H9 (cell line): Measurements from ENCODE around the gene CCDC38. TPM values are rescaled to one million over a fixed set of nuclear protein-coding genes. Genes with fewer than 3 reads are reported as not detected.

Source experiments
- DNase-seq: peaks from one replicate; pipeline ENCODE4 v3.0.0-alpha.2; 2017
- H2AFZ ChIP-seq: one replicate; pipeline ENCODE4 v1.6.1; 2013; ENCODE audit warnings: mild to moderate bottlenecking, low read length, control low read depth, moderate library complexity
- H2AK5ac ChIP-seq: 2 replicates; pipeline ENCODE4 v1.6.1; 2013; ENCODE audit warnings: low read length, control low read depth, mixed read lengths; ENCODE audit not compliant: insufficient read length
- H2BK120ac ChIP-seq: one replicate; pipeline ENCODE4 v1.6.1; 2013; ENCODE audit warnings: low read depth, mild to moderate bottlenecking, low read length, control low read depth, inconsistent platforms; ENCODE audit not compliant: poor library complexity, severe bottlenecking
- H2BK12ac ChIP-seq: 2 replicates; pipeline ENCODE4 v1.6.1; 2013; ENCODE audit warnings: low read length, control low read depth, mixed read lengths, low read depth; ENCODE audit not compliant: insufficient read length
- H2BK15ac ChIP-seq: 2 replicates; pipeline ENCODE4 v1.6.1; 2013; ENCODE audit warnings: low read depth, low read length, control low read depth
- H2BK20ac ChIP-seq: one replicate; pipeline ENCODE4 v1.6.1; 2013; ENCODE audit warnings: low read depth, mild to moderate bottlenecking, low read length, control low read depth, inconsistent platforms; ENCODE audit not compliant: poor library complexity, severe bottlenecking
- H2BK5ac ChIP-seq: 2 replicates; pipeline ENCODE4 v1.6.1; 2013; ENCODE audit warnings: low read length, control low read depth, mixed read lengths; ENCODE audit not compliant: insufficient read length
- H3K14ac ChIP-seq: 2 replicates; pipeline ENCODE4 v1.6.1; 2013; ENCODE audit warnings: low read length, control low read depth; ENCODE audit not compliant: insufficient read depth
- H3K18ac ChIP-seq: 2 replicates; pipeline ENCODE4 v1.6.1; 2013; ENCODE audit warnings: low read depth, mild to moderate bottlenecking, mixed read lengths, low read length, control low read depth; ENCODE audit not compliant: insufficient read length
- H3K23ac ChIP-seq: 2 replicates; pipeline ENCODE4 v1.6.1; 2013; ENCODE audit warnings: low read length, control low read depth, mixed read lengths, low read depth; ENCODE audit not compliant: insufficient read length
- H3K23me2 ChIP-seq: 2 replicates; pipeline ENCODE4 v1.6.1; 2013; ENCODE audit warnings: low read depth, mild to moderate bottlenecking, mixed read lengths, low read length, control low read depth; ENCODE audit not compliant: insufficient read length, poor library complexity, severe bottlenecking
- H3K27ac ChIP-seq: 2 replicates; pipeline ENCODE4 v1.5.1; 2013; ENCODE audit warnings: low read length, control low read depth, mixed read lengths, low read depth; ENCODE audit not compliant: insufficient read length
- H3K27me3 ChIP-seq: 2 replicates; pipeline ENCODE4 v1.6.1; 2013; ENCODE audit warnings: low read length, control low read depth, inconsistent platforms; ENCODE audit not compliant: insufficient read depth
- H3K4ac ChIP-seq: 2 replicates; pipeline ENCODE4 v1.6.1; 2013; ENCODE audit warnings: low read depth, mild to moderate bottlenecking, control low read depth, inconsistent platforms, low read length, moderate library complexity
- H3K4me1 ChIP-seq: 2 replicates; pipeline ENCODE4 v1.6.1; 2013; ENCODE audit warnings: low read length, control low read depth, inconsistent platforms; ENCODE audit not compliant: insufficient read depth
- H3K4me2 ChIP-seq: 2 replicates; pipeline ENCODE4 v1.6.1; 2013; ENCODE audit warnings: low read length, control low read depth, mixed read lengths; ENCODE audit not compliant: insufficient read length, insufficient read depth
- H3K56ac ChIP-seq: 2 replicates; pipeline ENCODE4 v1.6.1; 2013; ENCODE audit warnings: low read depth, mild to moderate bottlenecking, mixed read lengths, low read length, control low read depth; ENCODE audit not compliant: insufficient read length
- H3K79me1 ChIP-seq: 2 replicates; pipeline ENCODE4 v1.6.1; 2013; ENCODE audit warnings: low read depth, mild to moderate bottlenecking, moderate library complexity, low read length, control low read depth, inconsistent platforms; ENCODE audit not compliant: insufficient read depth, poor library complexity, severe bottlenecking
- H3K79me2 ChIP-seq: 2 replicates; pipeline ENCODE4 v1.6.1; 2013; ENCODE audit warnings: low read length, control low read depth, inconsistent platforms; ENCODE audit not compliant: insufficient read depth
- H3K9ac ChIP-seq: 2 replicates; pipeline ENCODE4 v1.6.1; 2013; ENCODE audit warnings: low read length, control low read depth, mixed read lengths; ENCODE audit not compliant: insufficient read length; ENCODE audit errors: extremely low read depth
- H3K9me3 ChIP-seq: one replicate; pipeline ENCODE4 v1.6.1; 2013; ENCODE audit warnings: low read depth, low read length, inconsistent platforms; ENCODE audit not compliant: control insufficient read depth
- H3T11ph ChIP-seq: one replicate; pipeline ENCODE4 v1.6.1; 2013; ENCODE audit warnings: mild to moderate bottlenecking, low read length, control low read depth, inconsistent platforms
- H4K20me1 ChIP-seq: one replicate; pipeline ENCODE4 v1.6.1; 2013; ENCODE audit not compliant: control insufficient read depth, insufficient read length, insufficient read depth
- H4K5ac ChIP-seq: 2 replicates; pipeline ENCODE4 v1.6.1; 2013; ENCODE audit warnings: low read depth, mild to moderate bottlenecking, mixed read lengths, low read length, control low read depth; ENCODE audit not compliant: insufficient read length
- H4K8ac ChIP-seq: replicated peaks from 2 replicates; pipeline ENCODE4 v1.6.1; 2013; ENCODE audit warnings: low read length, control low read depth, mixed read lengths, low read depth; ENCODE audit not compliant: insufficient read length
- H4K91ac ChIP-seq: 2 replicates; pipeline ENCODE4 v1.6.1; 2013; ENCODE audit warnings: low read depth, mild to moderate bottlenecking, moderate library complexity, mixed read lengths, low read length, control low read depth; ENCODE audit not compliant: insufficient read length
- H3K27ac Mint-ChIP-seq, 3 experiments: 2 replicates in 2 of 3; 3 replicates in 1 of 3; pipeline ENCODE4 v1.8.0; 2020 to 2021; ENCODE audit warnings: mixed read lengths in 3 of 3, mild to moderate bottlenecking in 1 of 3, moderate library complexity in 1 of 3
- H3K27me3 Mint-ChIP-seq: 2 replicates; pipeline ENCODE4 v1.8.0; 2021; ENCODE audit warnings: low read depth, mild to moderate bottlenecking, moderate library complexity, mixed read lengths
- H3K36me3 Mint-ChIP-seq, 3 experiments: 2 replicates in 2 of 3; 3 replicates in 1 of 3; pipeline ENCODE4 v1.8.0; 2020 to 2021; ENCODE audit warnings: low read depth in 3 of 3, mixed read lengths in 3 of 3; ENCODE audit not compliant: insufficient read depth in 1 of 3
- H3K4me1 Mint-ChIP-seq, 2 experiments: 2 replicates each; pipeline ENCODE4 v1.8.0; 2020; ENCODE audit warnings: mixed read lengths in 2 of 2
- H3K4me3 Mint-ChIP-seq, 2 experiments: 2 replicates in 1 of 2; 3 replicates in 1 of 2; pipeline ENCODE4 v1.8.0; 2020 to 2021; ENCODE audit warnings: mild to moderate bottlenecking in 2 of 2, mixed read lengths in 2 of 2, moderate library complexity in 1 of 2
- H3K9me3 Mint-ChIP-seq, 2 experiments: 2 replicates in 1 of 2; 3 replicates in 1 of 2; pipeline ENCODE4 v1.8.0; 2020; ENCODE audit warnings: mild to moderate bottlenecking in 2 of 2, mixed read lengths in 2 of 2, moderate library complexity in 1 of 2
- CTCF ChIP-seq: fragments of 200-600 bp; sonication (generic); conservative IDR thresholded peaks from 3 replicates; pipeline ENCODE4 v1.8.0; 2021; ENCODE audit warnings: antibody characterized with exemption, mild to moderate bottlenecking
- WGBS: extraction: QIAGEN DNeasy Blood & Tissue Kit; methylation state at CpG from one replicate; pipeline ENCODE4 v1.1.7; 2013; ENCODE audit warnings: missing lambda C conversion rate, low lambda C conversion rate, mixed read lengths; ENCODE audit not compliant: insufficient read length; ENCODE audit errors: extremely low coverage; 5-methylcytosine and 5-hydroxymethylcytosine counted together
- total RNA-seq: library from RNA; stranded (reverse); gene quantifications from 2 replicates; pipeline ENCODE4 v1.2.1, GENCODE V29; 2021

The CCDC38 gene
- total RNA-seq, 1 experiment from 2014 or later: not detected

GRCh38 chr12:95858451-95859343 lies 83.7 kb downstream of the CCDC38 start, which contains the start of gene SNRPF:
Gene SNRPF, plus strand, starts transcription at chr12:95858952. Its CDS starts 122 bp downstream, at chr12:95859074.
- Histone ChIP-seq H3K27ac (peak within 1 kb of the TSS; percentile 21), H3K23me2 (peaks cover 14% of the 10 kb centered on the region), H4K20me1 (peaks cover 4% of the 10 kb centered on the region), H2BK20ac (no peak within 1 kb of the TSS), H2BK15ac (no peak within 1 kb of the TSS), H3K18ac (peak within 1 kb of the TSS; percentile 98), H3K4me1 (0 out of 2 replicates have a peak, but pooled peaks cover 2% of the 10 kb centered on the region), H3K14ac (peak within 1 kb of the TSS; percentile 98), H3K79me1 (peaks cover 8% of the 10 kb centered on the region), H3K9ac (peak within 1 kb of the TSS; percentile 97), H4K8ac (no peak within 1 kb of the TSS), H3K23ac (no peak within 1 kb of the TSS), H3K27me3 (no peaks in the 10 kb centered on the region), H3K79me2 (peaks cover 29% of the 10 kb centered on the region; the same call in 1 of the 2 replicates), H4K5ac (peak within 1 kb of the TSS; percentile 54), H3K4me2 (peak within 1 kb of the TSS; percentile 84), H3K56ac (no peak within 1 kb of the TSS), H3K4ac (no peak within 1 kb of the TSS), H2BK12ac (no peak within 1 kb of the TSS), H3T11ph (no peak within 1 kb of the TSS), H3K9me3 (no peaks in the 10 kb centered on the region), H2AFZ (no peak within 1 kb of the TSS), H2BK5ac (no peak within 1 kb of the TSS), H2BK120ac (no peak within 1 kb of the TSS), H2AK5ac (no peak within 1 kb of the TSS), H4K91ac (no peak within 1 kb of the TSS)
- no CpG with 5 or more reads among the region's 54 CpGs for WGBS
- peak; percentile 99 for DNase-seq
- TF ChIP-seq CTCF: no peak
- no peaks in the 10 kb centered on the region; the same call in 1 of the 2 replicates for H3K27me3 Mint-ChIP-seq
- peaks cover 9% of the 10 kb centered on the region in 2 experiments for H3K4me1 Mint-ChIP-seq
- peaks cover 31 to 37% (median 31%) of the 10 kb centered on the region in 3 experiments for H3K36me3 Mint-ChIP-seq
- no peak within 1 kb of the TSS for H3K4me3 Mint-ChIP-seq
- peak within 1 kb of the TSS in 1 of 3 experiments; percentile 3; a peak in 1 of 7 replicates for H3K27ac Mint-ChIP-seq
- H3K9me3 Mint-ChIP-seq: peaks cover 12 to 14% of the 10 kb centered on the region in 2 experiments
